GM23338 (cell line): ENCODE measurements around the gene GPD1. TPM values are rescaled to one million over a fixed set of nuclear protein-coding genes. Genes with fewer than 3 reads are reported as not detected.

Source experiments
- ATAC-seq: fragments of 200-7000 bp; cut with Tn5 transposase; 3 replicates; pipeline ENCODE4 v1.9.1; 2020
- DNase-seq: peaks from one replicate; pipeline ENCODE4 v3.0.0-alpha.2; 2015; ENCODE audit warnings: low spot score
- H2AFZ ChIP-seq: fragments of 200-600 bp; sonication (generic); 2 replicates; pipeline ENCODE4 v1.8.0; 2016; ENCODE audit warnings: antibody characterized with exemption, mild to moderate bottlenecking, moderate library complexity
- H3F3A ChIP-seq: fragments of 200-600 bp; sonication (generic); replicated peaks from 2 replicates; pipeline ENCODE4 v1.8.0; 2017; ENCODE audit warnings: antibody characterized with exemption, mixed run types, low read depth
- H3K27ac ChIP-seq: fragments of 200-600 bp; sonication (generic); 2 replicates; pipeline ENCODE4 v1.6.1; 2016; ENCODE audit warnings: low read depth
- H3K27me3 ChIP-seq: fragments of 200-600 bp; sonication (generic); 2 replicates; pipeline ENCODE4 v1.8.0; 2016; ENCODE audit warnings: mild to moderate bottlenecking, mixed run types, moderate library complexity; ENCODE audit not compliant: insufficient read depth
- H3K36me3 ChIP-seq: fragments of 200-600 bp; sonication (generic); 2 replicates; pipeline ENCODE4 v1.8.0; 2016; ENCODE audit warnings: mild to moderate bottlenecking; ENCODE audit not compliant: insufficient read depth
- H3K4me1 ChIP-seq: fragments of 200-600 bp; sonication (generic); 2 replicates; pipeline ENCODE4 v1.8.0; 2016; ENCODE audit warnings: mild to moderate bottlenecking, moderate library complexity; ENCODE audit not compliant: insufficient read depth
- H3K4me2 ChIP-seq: fragments of 200-600 bp; sonication (generic); 2 replicates; pipeline ENCODE4 v1.7.1; 2017; ENCODE audit warnings: mixed run types
- H3K4me3 ChIP-seq: fragments of 200-600 bp; sonication (generic); 2 replicates; pipeline ENCODE4 v1.6.1; 2016; ENCODE audit warnings: mixed run types
- H3K79me2 ChIP-seq: fragments of 200-600 bp; sonication (generic); replicated peaks from 2 replicates; pipeline ENCODE4 v1.8.0; 2017; ENCODE audit warnings: mild to moderate bottlenecking; ENCODE audit not compliant: insufficient read depth
- H3K9me2 ChIP-seq: fragments of 200-600 bp; sonication (generic); 2 replicates; pipeline ENCODE4 v1.8.0; 2017; ENCODE audit not compliant: insufficient read depth
- H4K20me1 ChIP-seq: fragments of 200-600 bp; sonication (generic); replicated peaks from 2 replicates; pipeline ENCODE4 v1.8.0; 2017; ENCODE audit warnings: mild to moderate bottlenecking; ENCODE audit not compliant: insufficient read depth
- H3K27ac Mint-ChIP-seq: 2 replicates; pipeline ENCODE4 v1.8.0; 2020; ENCODE audit warnings: inconsistent platforms, mild to moderate bottlenecking, moderate library complexity, mixed read lengths
- H3K27me3 Mint-ChIP-seq: 3 replicates; pipeline ENCODE4 v1.8.0; 2022; ENCODE audit warnings: low read depth, mild to moderate bottlenecking, moderate library complexity, mixed read lengths, inconsistent platforms; ENCODE audit not compliant: insufficient read depth, poor library complexity
- H3K36me3 Mint-ChIP-seq: 3 replicates; pipeline ENCODE4 v1.8.0; 2021; ENCODE audit warnings: low read depth, mild to moderate bottlenecking, inconsistent platforms, moderate library complexity, mixed read lengths
- H3K4me1 Mint-ChIP-seq: 3 replicates; pipeline ENCODE4 v1.8.0; 2020; ENCODE audit warnings: mild to moderate bottlenecking, inconsistent platforms, mixed read lengths
- H3K4me3 Mint-ChIP-seq: 3 replicates; pipeline ENCODE4 v1.8.0; 2021; ENCODE audit warnings: moderate library complexity, mild to moderate bottlenecking, inconsistent platforms, mixed read lengths
- H3K9me3 Mint-ChIP-seq: 3 replicates; pipeline ENCODE4 v1.8.0; 2020; ENCODE audit warnings: moderate library complexity, mild to moderate bottlenecking, inconsistent platforms, mixed read lengths
- CTCF ChIP-seq, 2 experiments: fragments of 200-600 bp in 1 of 2; sonication (generic) in 1 of 2; conservative IDR thresholded peaks; 2 replicates each; pipeline versions ENCODE4 v1.5.1 to v1.6.1; 2016 to 2017; ENCODE audit warnings: antibody characterized with exemption in 2 of 2, low read depth in 2 of 2, mild to moderate bottlenecking in 2 of 2, moderate library complexity in 1 of 2
- EZH2 ChIP-seq: fragments of 200-600 bp; sonication (generic); IDR thresholded peaks from one replicate; pipeline ENCODE4 v1.8.0; 2017; ENCODE audit warnings: antibody characterized with exemption, mild to moderate bottlenecking, low read depth; ENCODE audit not compliant: unreplicated experiment
- JUNB ChIP-seq: IDR thresholded peaks from one replicate; pipeline ENCODE4 v1.6.1; 2016; ENCODE audit warnings: antibody characterized with exemption; ENCODE audit not compliant: unreplicated experiment
- REST ChIP-seq: IDR thresholded peaks from one replicate; pipeline ENCODE4 v1.6.1; 2018; ENCODE audit warnings: antibody characterized with exemption; ENCODE audit not compliant: unreplicated experiment
- STAT1 ChIP-seq: IDR thresholded peaks from one replicate; pipeline ENCODE4 v1.6.1; 2016; ENCODE audit warnings: antibody characterized with exemption; ENCODE audit not compliant: unreplicated experiment
- ZNF114 ChIP-seq: fragments of 250-450 bp; sonication (Bioruptor Pico); IDR thresholded peaks from 2 replicates; pipeline ENCODE4 v1.5.0; 2020; ENCODE audit warnings: mild to moderate bottlenecking, moderate library complexity
- ZNF462 ChIP-seq: fragments of 250-450 bp; sonication (Bioruptor Pico); IDR thresholded peaks from 2 replicates; pipeline ENCODE4 v1.5.0; 2020; ENCODE audit warnings: mild to moderate bottlenecking, moderate library complexity
- polyA plus RNA-seq: library from polyadenylated mRNA; unstranded; fragments of >200 nt; fragmentation: Nextera tagmentation; extraction: Ambion mirVana; gene quantifications from 2 replicates; pipeline ENCODE4 v1.2.1, GENCODE V29; 2016
- total RNA-seq: library from RNA; depleted of rRNA; stranded (reverse); fragments of >200 nt; shearing (Covaris generic); gene quantifications from 2 replicates; pipeline ENCODE4 v1.2.3, GENCODE V29; 2014

The GPD1 gene
- total and polyA plus RNA-seq, 2 experiments from 2014 or later, result 0.36 to 0.45 TPM

- Histone ChIP-seq H2AFZ (peak overlapping the region; percentile 57), H3K9me2 (no peaks in the 10 kb centered on the region), H3K79me2 (peaks cover 31% of the 10 kb centered on the region), H3F3A (peaks cover 16% of the 10 kb centered on the region), H3K27ac (peak overlapping the region; percentile 69), H3K4me2 (peak overlapping the region; percentile 73), H4K20me1 (no peaks in the 10 kb centered on the region), H3K4me1 (peaks cover 12% of the 10 kb centered on the region; the same call in 1 of the 2 replicates), H3K27me3 (no peaks in the 10 kb centered on the region), H3K4me3 (peak overlapping the region; percentile 69), H3K36me3 (no peaks in the 10 kb centered on the region)
- ATAC-seq (no peak), DNase-seq (no peak)
- peak overlapping the region; percentile 97 for H3K27ac Mint-ChIP-seq
- peak overlapping the region; percentile 97 for H3K4me3 Mint-ChIP-seq
- peaks cover 4% of the 10 kb centered on the region for H3K27me3 Mint-ChIP-seq
- TF ChIP-seq EZH2, result no peak
- 0 out of 4 replicates have a peak, but pooled peaks of 1 of the 2 experiments have one; percentile 12 for TF ChIP-seq CTCF (conservative IDR thresholded peaks at IDR 0.05; ENCODE audit: low read depth in 2 of 2)
- peaks cover 2% of the 10 kb centered on the region; the same call in 1 of the 3 replicates for H3K9me3 Mint-ChIP-seq
- H3K36me3 Mint-ChIP-seq, result peaks cover 3% of the 10 kb centered on the region; the same call in 2 of the 3 replicates
- peaks cover 24% of the 10 kb centered on the region for H3K4me1 Mint-ChIP-seq
These were observed 8.8 kb downstream of the GPD1 start for GRCh38 chr12:50112456-50113218.

- ATAC-seq, result no peak
- peaks cover 3% of the 10 kb centered on the region; the same call in 2 of the 3 replicates for H3K36me3 Mint-ChIP-seq
- TF ChIP-seq ZNF462 (CRISPR knock-in tag), result no peak
- TF ChIP-seq STAT1, result no peak
- no peak for TF ChIP-seq JUNB
- TF ChIP-seq REST, result no peak
- TF ChIP-seq ZNF114 (CRISPR knock-in tag), result no peak
- no peak for TF ChIP-seq EZH2
These were observed 13.3 kb downstream of the GPD1 start for GRCh38 chr12:50117057-50117622.

More at GRCh38 chr12:50117057-50117622, 13.3 kb downstream of the GPD1 start:
- H3K36me3 ChIP-seq, result no peaks in the 10 kb centered on the region
- H3K4me3 ChIP-seq, result no peak overlapping the region
- H3K9me2 ChIP-seq, result no peaks in the 10 kb centered on the region
- no peaks in the 10 kb centered on the region for H3K4me1 ChIP-seq
- H2AFZ ChIP-seq, result no peak overlapping the region
- H3F3A ChIP-seq, result peaks cover 6% of the 10 kb centered on the region; the same call in 1 of the 2 replicates
- no peak for DNase-seq
- no peak overlapping the region for H3K4me3 Mint-ChIP-seq
- H3K4me1 Mint-ChIP-seq, result peaks cover 7% of the 10 kb centered on the region
- peaks cover 2% of the 10 kb centered on the region; the same call in 1 of the 3 replicates for H3K9me3 Mint-ChIP-seq
- no peak overlapping the region for H3K4me2 ChIP-seq
- no peak overlapping the region; the same call in 1 of the 2 replicates for H3K27ac Mint-ChIP-seq
- H4K20me1 ChIP-seq, result no peaks in the 10 kb centered on the region; the same call in 1 of the 2 replicates
- H3K27me3 ChIP-seq, result no peaks in the 10 kb centered on the region
- peaks cover 31% of the 10 kb centered on the region for H3K79me2 ChIP-seq
- H3K27me3 Mint-ChIP-seq, result peaks cover 2% of the 10 kb centered on the region
- no peak overlapping the region for H3K27ac ChIP-seq
